ENCODE results near the gene AQP7. TPM values are rescaled to one million over a fixed set of nuclear protein-coding genes. Genes with fewer than 3 reads are reported as not detected.

AQP7 gene
- total RNA-seq, 1 donor from 2014 or later = 6.3 TPM

GRCh38 chr9:33341182-33341581 lies 61.2 kb downstream of the AQP7 start:
- Histone ChIP-seq H3K9me3 (ENCODE audit: control insufficient read depth in 3 of 3, low read length in 3 of 3) (no peaks in the 10 kb centered on the region), H3K4me3 (ENCODE audit: low read length in 3 of 3) (no peak overlapping the region), H3K9ac (ENCODE audit: low read depth in 1 of 3, low read length in 3 of 3) (no peak overlapping the region), H3K27ac (ENCODE audit: low read depth, low read length) (no peak overlapping the region), H3K4me1 (ENCODE audit: control insufficient read depth in 3 of 3, insufficient read depth in 3 of 3, low read length in 3 of 3) (no peaks in the 10 kb centered on the region), H3K36me3 (ENCODE audit: control insufficient read depth in 3 of 3, insufficient read depth in 3 of 3, low read length in 3 of 3) (peaks cover 43 to 66% (median 52%) of the 10 kb centered on the region in 3 donors), H3K27me3 (ENCODE audit: control insufficient read depth in 3 of 3, insufficient read depth in 3 of 3, low read length in 3 of 3) (no peaks in the 10 kb centered on the region)

DNA sequence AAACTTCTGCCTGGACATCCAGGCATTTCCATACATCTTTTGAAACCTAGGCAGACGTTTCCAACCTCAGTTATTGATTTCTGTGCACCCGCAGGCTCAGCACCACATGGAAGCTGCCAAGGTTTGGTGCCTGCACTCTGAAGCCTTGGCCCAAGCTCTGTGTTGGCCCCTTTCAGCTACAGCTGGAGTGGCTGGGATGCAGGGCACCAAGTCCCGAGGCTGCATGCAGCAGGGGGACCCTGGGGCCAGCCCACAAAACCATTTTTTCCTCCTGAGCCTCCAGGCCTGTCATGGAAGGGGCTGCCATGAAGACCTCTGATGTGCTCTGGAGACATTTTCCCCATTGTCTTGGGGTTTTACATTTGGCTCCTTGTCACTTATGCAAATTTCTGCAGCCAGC lies 62.2 kb downstream of the AQP7 start:
- H3K4me3 ChIP-seq (ENCODE audit: low read length in 3 of 3) = no peak overlapping the region
- H3K27ac ChIP-seq (ENCODE audit: low read depth, low read length) = no peak overlapping the region
- no peak overlapping the region for H3K9ac ChIP-seq (ENCODE audit: low read depth in 1 of 3, low read length in 3 of 3)
- H3K36me3 ChIP-seq (ENCODE audit: control insufficient read depth in 3 of 3, insufficient read depth in 3 of 3, low read length in 3 of 3) = peaks cover 36 to 58% (median 45%) of the 10 kb centered on the region in 3 donors
- no peaks in the 10 kb centered on the region for H3K27me3 ChIP-seq (ENCODE audit: control insufficient read depth in 3 of 3, insufficient read depth in 3 of 3, low read length in 3 of 3)
- no peaks in the 10 kb centered on the region for H3K4me1 ChIP-seq (ENCODE audit: control insufficient read depth in 3 of 3, insufficient read depth in 3 of 3, low read length in 3 of 3)
- no peaks in the 10 kb centered on the region for H3K9me3 ChIP-seq (ENCODE audit: control insufficient read depth in 3 of 3, low read length in 3 of 3)

Small RNAs within 50 kb of the gene (small RNA-seq; reads per million reads assigned to genes)
- not detected for gene AL356218.2
- gene RF00019 = not detected

Other genes starting within 250 kb of the AQP7 start
- 14.1 TPM for gene B4GALT1, start 235.2 kb downstream of the AQP7 start, total RNA-seq
- not detected for gene SPINK4, start 162.4 kb downstream of the AQP7 start, total RNA-seq
- gene BAG1, start 137.9 kb downstream of the AQP7 start, total RNA-seq = 40.2 TPM
- 52.7 TPM for gene CHMP5, start 137.5 kb downstream of the AQP7 start, total RNA-seq
- gene NFX1, start 112.1 kb downstream of the AQP7 start, total RNA-seq = 15.1 TPM
- 6.8 TPM for gene AQP3, start 45.0 kb upstream of the AQP7 start, total RNA-seq
- 14.6 TPM for gene NOL6, start 71.4 kb upstream of the AQP7 start, total RNA-seq
- not detected for gene ANKRD18B, start 121.7 kb upstream of the AQP7 start, total RNA-seq

Measured in skeletal muscle tissue (tissue), 5 donors.